HEK293 (cell line): ENCODE data around the gene JMJD4.

Experiments
- CTCF ChIA-PET: fragments of 350-600 bp; formaldehyde crosslinking; extraction: SDS; loops from one replicate; lab custom pipeline; 2021; ENCODE audit warnings: antibody characterized with exemption; lab: Yijun Ruan, JAX
- POLR2A ChIA-PET: fragments of 300-600 bp; formaldehyde crosslinking; extraction: SDS; loops from one replicate; lab custom pipeline; 2020; ENCODE audit warnings: antibody characterized with exemption, inconsistent platforms; lab: Yijun Ruan, JAX
- H3K27ac ChIP-seq: fragments of 200-500 bp; sonication (Bioruptor generic); 2 replicates; pipeline ENCODE4 v1.5.1; 2014; ENCODE audit warnings: low read depth, low read length, control low read depth, inconsistent platforms; ENCODE audit errors: extremely low read depth
- H3K36me3 ChIP-seq, 2 experiments: fragments of 200-500 bp in 1 of 2; sonication (Bioruptor generic) in 1 of 2; 1 replicate in 1 of 2; 2 replicates in 1 of 2; pipeline ENCODE4 v1.5.1; 2014 to 2017; ENCODE audit warnings: inconsistent platforms in 2 of 2, low read length in 2 of 2; ENCODE audit not compliant: control insufficient read depth in 2 of 2, insufficient read depth in 1 of 2
- H3K4me1 ChIP-seq: fragments of 200-500 bp; sonication (Bioruptor generic); 2 replicates; pipeline ENCODE4 v1.5.1; 2014; ENCODE audit warnings: mild to moderate bottlenecking, low read length, inconsistent platforms; ENCODE audit not compliant: control insufficient read depth, insufficient read depth
- H3K4me3 ChIP-seq: 2 replicates; pipeline ENCODE4 v1.5.1; 2011; ENCODE audit warnings: low read depth, mild to moderate bottlenecking, control low read depth, low read length, moderate library complexity
- H3K9me3 ChIP-seq: fragments of 200-500 bp; sonication (Bioruptor generic); 2 replicates; pipeline ENCODE4 v1.5.1; 2014; ENCODE audit warnings: low read depth, low read length, inconsistent platforms; ENCODE audit not compliant: control insufficient read depth, insufficient read depth
- MYNN ChIP-seq: fragments of 450-650 bp; formaldehyde crosslinking; IDR thresholded peaks from 2 replicates; pipeline ENCODE4 v1.5.1; 2016; ENCODE audit warnings: missing biosample characterization, missing genetic modification characterization, borderline replicate concordance
- MZF1 ChIP-seq: fragments of 450-650 bp; formaldehyde crosslinking; IDR thresholded peaks from 2 replicates; pipeline ENCODE4 v1.5.1; 2017; ENCODE audit warnings: missing biosample characterization, missing genetic modification characterization, borderline replicate concordance
- YY2 ChIP-seq: fragments of 450-650 bp; formaldehyde crosslinking; IDR thresholded peaks from 2 replicates; pipeline ENCODE4 v1.5.1; 2016; ENCODE audit warnings: missing biosample characterization, missing genetic modification characterization
- ZBTB21 ChIP-seq: fragments of 450-650 bp; formaldehyde crosslinking; IDR thresholded peaks from 2 replicates; pipeline ENCODE4 v1.5.1; 2017; ENCODE audit warnings: missing biosample characterization, missing genetic modification characterization
- ZFP69B ChIP-seq: fragments of 450-650 bp; formaldehyde crosslinking; IDR thresholded peaks from 2 replicates; pipeline ENCODE4 v1.5.1; 2016; ENCODE audit warnings: missing biosample characterization, missing genetic modification characterization
- ZNF121 ChIP-seq: fragments of 450-650 bp; formaldehyde crosslinking; IDR thresholded peaks from 2 replicates; pipeline ENCODE4 v1.5.1; 2016; ENCODE audit warnings: missing biosample characterization, missing genetic modification characterization
- ZNF248 ChIP-seq: fragments of 450-650 bp; formaldehyde crosslinking; IDR thresholded peaks from 2 replicates; pipeline ENCODE4 v1.5.1; 2017; ENCODE audit warnings: missing biosample characterization, missing genetic modification characterization
- ZNF354C ChIP-seq: fragments of 450-650 bp; formaldehyde crosslinking; IDR thresholded peaks from 2 replicates; pipeline ENCODE4 v1.5.1; 2016; ENCODE audit warnings: missing biosample characterization, missing genetic modification characterization, low read depth, borderline replicate concordance
- ZNF530 ChIP-seq: fragments of 450-650 bp; formaldehyde crosslinking; IDR thresholded peaks from 2 replicates; pipeline ENCODE4 v1.5.1; 2016; ENCODE audit warnings: low read depth, missing biosample characterization, missing genetic modification characterization
- ZNF585B ChIP-seq: fragments of 450-650 bp; formaldehyde crosslinking; IDR thresholded peaks from 2 replicates; pipeline ENCODE4 v1.5.1; 2016; ENCODE audit warnings: missing biosample characterization, missing genetic modification characterization
- ZNF76 ChIP-seq: fragments of 450-650 bp; formaldehyde crosslinking; IDR thresholded peaks from 2 replicates; pipeline ENCODE4; 2016; ENCODE audit warnings: low read depth, missing biosample characterization, missing genetic modification characterization, borderline replicate concordance
- ZNF792 ChIP-seq: fragments of 450-650 bp; formaldehyde crosslinking; IDR thresholded peaks from 2 replicates; pipeline ENCODE4 v1.5.1; 2016; ENCODE audit warnings: missing biosample characterization, missing genetic modification characterization
- ZSCAN30 ChIP-seq: fragments of 450-650 bp; IDR thresholded peaks from 2 replicates; pipeline ENCODE4 v1.5.1; 2018; ENCODE audit warnings: missing biosample characterization, mild to moderate bottlenecking, missing genetic modification characterization, moderate library complexity
- TF ChIP-seq, protein P1 (sequence below): fragments of 450-650 bp; formaldehyde crosslinking; optimal IDR thresholded peaks from 2 replicates; pipeline ENCODE3; 2016; ENCODE audit warnings: missing biosample characterization, mild to moderate bottlenecking, missing genetic modification characterization
- TF ChIP-seq, protein P2 (sequence below): fragments of 450-650 bp; formaldehyde crosslinking; IDR thresholded peaks from 2 replicates; pipeline ENCODE4 v1.5.1; 2016; ENCODE audit warnings: missing biosample characterization, missing genetic modification characterization, low read depth
- TF ChIP-seq, protein P3 (sequence below): fragments of 450-650 bp; formaldehyde crosslinking; IDR thresholded peaks from 2 replicates; pipeline ENCODE4 v1.5.1; 2016; ENCODE audit warnings: missing biosample characterization, missing genetic modification characterization

Gene JMJD4

DNA sequence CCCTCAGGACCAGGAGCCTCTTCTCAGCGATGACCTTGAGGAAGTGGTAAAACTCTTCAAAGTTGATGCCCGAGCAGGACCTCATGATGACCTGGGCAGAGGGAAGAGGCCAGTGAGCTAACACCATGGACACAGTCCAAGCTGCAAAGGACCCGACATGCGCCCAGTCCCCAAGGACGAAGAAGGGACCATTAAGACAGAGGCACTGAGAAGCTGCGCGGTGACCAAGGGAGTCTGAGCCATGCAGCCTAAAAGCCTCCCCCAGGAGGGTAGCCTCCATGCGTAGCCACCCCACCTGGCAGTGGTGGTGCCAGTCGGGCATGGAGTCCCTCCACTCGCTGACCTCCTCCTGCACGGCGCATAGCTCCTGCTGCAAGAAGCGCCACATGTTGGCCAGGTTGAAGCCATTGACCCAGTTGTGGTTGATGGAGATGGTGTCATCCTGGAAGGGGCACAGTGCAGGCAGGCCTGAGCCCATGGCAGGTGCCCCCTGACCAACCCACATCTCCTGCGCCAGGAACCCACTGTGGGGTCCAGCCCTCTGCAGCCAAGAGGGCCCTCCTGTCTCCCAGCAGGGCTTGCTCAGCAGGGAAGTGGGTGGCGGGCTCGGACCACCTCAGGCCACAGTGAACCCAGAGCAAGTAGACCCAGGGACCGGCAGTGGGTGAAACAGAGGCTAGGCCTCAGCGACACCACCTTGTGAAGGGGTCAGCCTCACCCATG lies 2.4 kb downstream of the JMJD4 start:
- TF ChIP-seq, protein P1, sequence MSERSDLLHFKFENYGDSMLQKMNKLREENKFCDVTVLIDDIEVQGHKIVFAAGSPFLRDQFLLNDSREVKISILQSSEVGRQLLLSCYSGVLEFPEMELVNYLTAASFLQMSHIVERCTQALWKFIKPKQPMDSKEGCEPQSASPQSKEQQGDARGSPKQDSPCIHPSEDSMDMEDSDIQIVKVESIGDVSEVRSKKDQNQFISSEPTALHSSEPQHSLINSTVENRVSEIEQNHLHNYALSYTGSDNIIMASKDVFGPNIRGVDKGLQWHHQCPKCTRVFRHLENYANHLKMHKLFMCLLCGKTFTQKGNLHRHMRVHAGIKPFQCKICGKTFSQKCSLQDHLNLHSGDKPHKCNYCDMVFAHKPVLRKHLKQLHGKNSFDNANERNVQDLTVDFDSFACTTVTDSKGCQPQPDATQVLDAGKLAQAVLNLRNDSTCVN (tag by site-specific recombination): no peak
- TF ChIP-seq ZNF530 (tag by site-specific recombination): no peak
- no peak for TF ChIP-seq ZNF76 (tag by site-specific recombination)
- no peak for TF ChIP-seq ZNF121
- TF ChIP-seq MZF1 (tag by site-specific recombination): no peak
- no peak for TF ChIP-seq ZNF585B (tag by site-specific recombination)
- no peak for TF ChIP-seq ZNF792
- TF ChIP-seq ZNF354C (tag by site-specific recombination): no peak
- ChIA-PET CTCF (no interaction called here), POLR2A (interaction anchor here (0.8 kb wide), 1 partner anchor 55 kb away, joined by 4 read pairs; no protein-coding TSS in a partner anchor)
- no peak overlapping the region for H3K27ac ChIP-seq
- peaks cover 26% of the 10 kb centered on the region for H3K4me1 ChIP-seq
- H3K4me3 ChIP-seq: no peak overlapping the region
- no peaks in the 10 kb centered on the region for H3K9me3 ChIP-seq
- H3K36me3 ChIP-seq: peaks cover 0 to 36% of the 10 kb centered on the region in 2 experiments; a peak in 2 of 3 replicates

DNA sequence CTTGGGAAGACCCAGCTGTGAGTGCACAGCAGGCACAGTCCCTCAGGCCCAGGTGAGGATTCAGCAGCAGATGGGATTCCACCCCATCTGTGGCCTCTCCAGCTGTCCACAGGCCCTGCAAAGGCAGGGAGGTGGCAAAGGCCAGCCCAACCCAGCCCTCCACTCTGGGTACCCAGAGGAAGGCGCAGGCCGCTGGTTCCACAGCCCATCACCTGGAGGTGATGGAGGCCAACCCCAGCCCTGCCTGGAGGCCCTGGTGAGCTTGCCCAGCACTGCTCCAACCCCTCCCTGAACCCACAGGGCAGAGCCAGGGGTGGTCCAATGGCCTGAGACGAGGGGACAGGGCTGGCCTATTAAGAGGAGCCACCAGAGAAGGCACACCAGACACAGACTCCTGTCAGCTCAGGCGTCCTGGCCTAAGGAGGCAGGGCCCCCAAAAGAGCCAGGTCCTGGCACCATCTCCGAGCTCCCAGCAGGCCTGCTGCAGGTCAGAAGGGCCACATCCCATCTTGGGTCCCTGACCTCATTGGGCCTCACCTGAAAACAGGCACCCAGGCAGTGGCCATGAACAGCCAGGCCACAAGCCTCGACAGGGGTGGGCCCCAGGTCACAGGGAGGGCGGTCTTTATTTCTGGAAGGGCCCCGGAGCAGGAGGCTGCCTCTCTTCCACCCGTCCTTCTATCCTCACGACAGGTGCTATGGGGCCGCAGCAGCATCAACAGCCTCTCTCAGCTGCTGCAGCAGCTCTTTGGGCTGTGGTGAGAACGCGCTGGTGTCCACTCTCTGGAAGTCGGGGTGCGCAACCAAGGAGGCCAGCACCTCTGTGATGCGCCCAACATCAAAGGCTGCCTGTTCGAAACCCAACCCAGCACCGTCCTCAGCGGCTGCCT lies 3.2 kb downstream of the JMJD4 start:
- CTCF ChIA-PET: interaction anchor here (0.5 kb wide), 1 partner anchor 189 kb away, joined by 3 read pairs; no protein-coding TSS in a partner anchor
- POLR2A ChIA-PET: interaction anchor here (1.7 to 2.9 kb wide), 2 partner anchors 168 to 222 kb away, joined by 6 to 10 read pairs; partner anchors contain the start of gene ZNF678

More for the DNA sequence above, 3.2 kb downstream of the JMJD4 start:
- Histone ChIP-seq H3K4me3 (no peak overlapping the region), H3K27ac (no peak overlapping the region), H3K36me3 (peaks cover 0 to 36% of the 10 kb centered on the region in 2 experiments; a peak in 2 of 3 replicates), H3K9me3 (no peaks in the 10 kb centered on the region), H3K4me1 (peaks cover 27% of the 10 kb centered on the region)
- TF ChIP-seq ZFP69B (tag by site-specific recombination) (no peak), YY2 (tag by site-specific recombination) (no peak), ZSCAN30 (tag by site-specific recombination) (no peak), ZBTB21 (no peak), ZNF248 (tag by site-specific recombination) (no peak), MYNN (tag by site-specific recombination) (no peak)
- TF ChIP-seq, protein P2, sequence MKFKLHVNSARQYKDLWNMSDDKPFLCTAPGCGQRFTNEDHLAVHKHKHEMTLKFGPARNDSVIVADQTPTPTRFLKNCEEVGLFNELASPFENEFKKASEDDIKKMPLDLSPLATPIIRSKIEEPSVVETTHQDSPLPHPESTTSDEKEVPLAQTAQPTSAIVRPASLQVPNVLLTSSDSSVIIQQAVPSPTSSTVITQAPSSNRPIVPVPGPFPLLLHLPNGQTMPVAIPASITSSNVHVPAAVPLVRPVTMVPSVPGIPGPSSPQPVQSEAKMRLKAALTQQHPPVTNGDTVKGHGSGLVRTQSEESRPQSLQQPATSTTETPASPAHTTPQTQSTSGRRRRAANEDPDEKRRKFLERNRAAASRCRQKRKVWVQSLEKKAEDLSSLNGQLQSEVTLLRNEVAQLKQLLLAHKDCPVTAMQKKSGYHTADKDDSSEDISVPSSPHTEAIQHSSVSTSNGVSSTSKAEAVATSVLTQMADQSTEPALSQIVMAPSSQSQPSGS (tag by site-specific recombination): no peak
- TF ChIP-seq, protein P3, sequence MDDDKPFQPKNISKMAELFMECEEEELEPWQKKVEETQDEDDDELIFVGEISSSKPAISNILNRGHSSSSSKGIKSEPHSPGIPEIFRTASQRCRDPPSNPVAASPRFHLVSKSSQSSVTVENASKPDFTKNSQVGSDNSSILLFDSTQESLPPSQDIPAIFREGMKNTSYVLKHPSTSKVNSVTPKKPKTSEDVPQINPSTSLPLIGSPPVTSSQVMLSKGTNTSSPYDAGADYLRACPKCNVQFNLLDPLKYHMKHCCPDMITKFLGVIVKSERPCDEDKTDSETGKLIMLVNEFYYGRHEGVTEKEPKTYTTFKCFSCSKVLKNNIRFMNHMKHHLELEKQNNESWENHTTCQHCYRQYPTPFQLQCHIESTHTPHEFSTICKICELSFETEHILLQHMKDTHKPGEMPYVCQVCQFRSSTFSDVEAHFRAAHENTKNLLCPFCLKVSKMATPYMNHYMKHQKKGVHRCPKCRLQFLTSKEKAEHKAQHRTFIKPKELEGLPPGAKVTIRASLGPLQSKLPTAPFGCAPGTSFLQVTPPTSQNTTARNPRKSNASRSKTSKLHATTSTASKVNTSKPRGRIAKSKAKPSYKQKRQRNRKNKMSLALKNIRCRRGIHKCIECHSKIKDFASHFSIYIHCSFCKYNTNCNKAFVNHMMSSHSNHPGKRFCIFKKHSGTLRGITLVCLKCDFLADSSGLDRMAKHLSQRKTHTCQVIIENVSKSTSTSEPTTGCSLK (tag by site-specific recombination): no peak
